Endothelial cell of umbilical vein (primary cell): Measurements from ENCODE around the gene CLIC3. TPM values are rescaled to one million over a fixed set of nuclear protein-coding genes. Genes with fewer than 3 reads are reported as not detected.

ENCODE experiments used
- BruUV-seq: library from RNA; stranded (reverse); fragments of 400-500 nt; replicated peaks from 2 replicates; lab custom pipeline; 2021; lab: Mats Ljungman, UMichigan
- CTCF ChIA-PET: fragments of 300-600, 350-600 bp; sonication (Branson Sonifier 250); formaldehyde crosslinking; loops from one replicate; lab custom pipeline; 2021; ENCODE audit warnings: antibody characterized with exemption, inconsistent platforms; lab: Charles Lee
- POLR2A ChIA-PET: fragments of 300-600, 350-600 bp; sonication (Branson Sonifier 250); formaldehyde crosslinking; loops from one replicate; lab custom pipeline; 2021; ENCODE audit warnings: antibody characterized with exemption, inconsistent platforms; lab: Charles Lee
- DNase-seq: peaks from one replicate; pipeline ENCODE4 v3.0.0-alpha.2; 2011; ENCODE audit warnings: low read depth, low spot score
- FAIRE-seq: peaks from 2 replicates; lab custom pipeline; 2011; peaks lifted over from hg19 to GRCh38; lab: Jason Lieb, UNC
- H2AFZ ChIP-seq: 2 replicates; pipeline ENCODE4 v1.6.0; 2012; ENCODE audit warnings: low read depth, low read length, control low read depth, inconsistent platforms
- H3K27ac ChIP-seq: 2 replicates; pipeline ENCODE4 v1.5.1; 2011; ENCODE audit warnings: low read depth, mild to moderate bottlenecking, control low read depth, low read length, moderate library complexity; ENCODE audit not compliant: insufficient read depth
- H3K27me3 ChIP-seq, 2 experiments: 2 replicates each; pipeline versions ENCODE4 v1.6.0 to v1.6.1; 2011; ENCODE audit warnings: low read length in 2 of 2, mixed read lengths in 1 of 2; ENCODE audit not compliant: control insufficient read depth in 2 of 2, insufficient read depth in 2 of 2
- H3K36me3 ChIP-seq, 2 experiments: 2 replicates in 1 of 2; 3 replicates in 1 of 2; pipeline ENCODE4 v1.5.1; 2011; ENCODE audit warnings: low read length in 2 of 2, mild to moderate bottlenecking in 1 of 2, moderate library complexity in 1 of 2; ENCODE audit not compliant: control insufficient read depth in 2 of 2, insufficient read depth in 2 of 2; ENCODE audit errors: extremely low read depth in 1 of 2
- H3K4me1 ChIP-seq: 3 replicates; pipeline ENCODE4 v1.5.1; 2011; ENCODE audit warnings: mild to moderate bottlenecking, low read length; ENCODE audit not compliant: control insufficient read depth, insufficient read depth; ENCODE audit errors: extremely low read depth
- H3K4me2 ChIP-seq: 2 replicates; pipeline ENCODE4 v1.6.1; 2011; ENCODE audit warnings: low read length, control low read depth, mixed read lengths; ENCODE audit not compliant: insufficient read depth
- H3K4me3 ChIP-seq, 3 experiments: fragments of 200-600 bp in 1 of 3; sonication (generic), shearing (Covaris generic) in 1 of 3; replicated peaks in 1 of 3; 2 replicates each; pipeline ENCODE4 v1.5.1; 2011 to 2016; ENCODE audit warnings: control low read depth in 3 of 3, low read length in 3 of 3, mild to moderate bottlenecking in 2 of 3, inconsistent platforms in 1 of 3, low read depth in 1 of 3, moderate library complexity in 1 of 3; ENCODE audit not compliant: insufficient read depth in 1 of 3
- H3K79me2 ChIP-seq: 2 replicates; pipeline ENCODE4 v1.6.0; 2012; ENCODE audit warnings: low read length, inconsistent platforms; ENCODE audit not compliant: control insufficient read depth, insufficient read depth
- H3K9ac ChIP-seq: replicated peaks from 2 replicates; pipeline ENCODE3; 2011; ENCODE audit warnings: low read length, control low read depth; ENCODE audit not compliant: insufficient read depth; ENCODE audit errors: extremely low read depth
- H3K9me1 ChIP-seq: replicated peaks from 3 replicates; pipeline ENCODE4 v1.6.0; 2011; ENCODE audit warnings: mild to moderate bottlenecking, low read length; ENCODE audit not compliant: control insufficient read depth, insufficient read depth; ENCODE audit errors: extremely low read depth
- H3K9me3 ChIP-seq: replicated peaks from 2 replicates; pipeline ENCODE4 v1.5.1; 2012; ENCODE audit warnings: low read length, inconsistent platforms; ENCODE audit not compliant: control insufficient read depth, insufficient read depth
- H4K20me1 ChIP-seq: replicated peaks from 2 replicates; pipeline ENCODE3; 2011; ENCODE audit warnings: mild to moderate bottlenecking, low read length; ENCODE audit not compliant: control insufficient read depth, insufficient read depth; ENCODE audit errors: extremely low read depth
- CTCF ChIP-seq, 2 donors: IDR thresholded peaks; 1 replicate in 1 of 2; 2 replicates in 1 of 2; pipeline ENCODE4 v1.5.1; 2011; ENCODE audit warnings: low read length in 2 of 2, mild to moderate bottlenecking in 2 of 2, moderate library complexity in 2 of 2, control low read depth in 1 of 2, inconsistent platforms in 1 of 2, low read depth in 1 of 2; ENCODE audit not compliant: insufficient read depth in 1 of 2; ENCODE audit errors: extremely low read depth in 1 of 2
- EZH2 ChIP-seq: IDR thresholded peaks from 2 replicates; pipeline ENCODE4 v1.6.1; 2012; ENCODE audit warnings: borderline replicate concordance, low read depth, mild to moderate bottlenecking, moderate library complexity, low read length, inconsistent platforms; ENCODE audit not compliant: severe bottlenecking
- JUN ChIP-seq: IDR thresholded peaks from 2 replicates; pipeline ENCODE4 v1.6.1; 2011; ENCODE audit warnings: borderline replicate concordance, low read depth; ENCODE audit not compliant: insufficient read length, insufficient read depth
- MAX ChIP-seq: IDR thresholded peaks from 2 replicates; pipeline ENCODE4 v1.6.1; 2011; ENCODE audit not compliant: insufficient read depth, insufficient read length
- POLR2A ChIP-seq: IDR thresholded peaks from 2 replicates; pipeline ENCODE4 v1.6.1; 2012; ENCODE audit warnings: low read depth, mild to moderate bottlenecking, control low read depth, low read length
- dilution Hi-C: fragments of 300-500 bp; cut with MboI; formaldehyde crosslinking; loops from one replicate; pipeline ENCODE4 v1.15.0; 2019; ENCODE audit warnings: low sequenced_read_pairs; ENCODE audit not compliant: extremely low pct_ligation_motif_present
- intact Hi-C: fragments of 100-400 bp; cut with micrococcal nuclease; formaldehyde crosslinking; loops from one replicate; pipeline ENCODE4 v1.10.0; 2022
- polyA plus RNA-seq, 4 experiments: library from polyadenylated mRNA; depleted of rRNA in 3 of 4; stranded (reverse) in 3 of 4; unstranded in 1 of 4; fragments of >200 nt; gene quantifications; 2 replicates each; pipeline versions ENCODE4 v1.2.1 to v1.2.3, GENCODE V29; 2011 to 2012; ENCODE audit warnings: missing spikeins in 1 of 4
- total RNA-seq: library from RNA; stranded (reverse); gene quantifications from 2 replicates; pipeline ENCODE4 v1.2.3, GENCODE V29; 2021

The CLIC3 gene
- total and polyA plus RNA-seq, 2 donors (not counting 3 experiments of a cell fraction or from before 2014, with no cell fraction given) = 2.3 TPM; not detected in 1

- FAIRE-seq = no peak
- H3K4me2 ChIP-seq = no peak overlapping the region
- TF ChIP-seq CTCF (IDR thresholded peaks at IDR 0.05; ENCODE audit: extremely low read depth in 1 of 2, insufficient read depth in 1 of 2, low read depth in 1 of 2, low read length in 2 of 2) (no peak), MAX (no peak), POLR2A (no peak), JUN (no peak), EZH2 (no peak)
- no TSS peak for BruUV-seq
- H3K9me3 ChIP-seq = no peaks in the 10 kb centered on the region
- no peak overlapping the region for H3K27ac ChIP-seq
- H4K20me1 ChIP-seq = no peaks in the 10 kb centered on the region
- H3K4me3 ChIP-seq = no peak overlapping the region
- H3K9me1 ChIP-seq = no peaks in the 10 kb centered on the region
- no peak for DNase-seq
- H3K79me2 ChIP-seq = no peaks in the 10 kb centered on the region
- intact Hi-C loops = no loop called here
- dilution Hi-C loops = no loop called here
- H3K36me3 ChIP-seq = no peaks in the 10 kb centered on the region
- ChIA-PET CTCF (no interaction called here), POLR2A (no interaction called here)
- H3K9ac ChIP-seq = no peak overlapping the region
- no peak overlapping the region for H2AFZ ChIP-seq
- peaks cover 3 to 10% of the 10 kb centered on the region in 2 experiments for H3K27me3 ChIP-seq
- peaks cover 4% of the 10 kb centered on the region for H3K4me1 ChIP-seq
Observed at GRCh38 chr9:136983656-136984314, 12.6 kb downstream of the CLIC3 start.
